Frontal cortex (tissue), 4 donors: ENCODE data around the gene CIRBP. TPM values are rescaled to one million over a fixed set of nuclear protein-coding genes. Genes with fewer than 3 reads are reported as not detected.
"Not testable (repeated sequence)": the region's sequence is repeated elsewhere in the genome, so short reads cannot be mapped to it uniquely, and the experiment has no call there.

ENCODE experiments used
- DNase-seq, 2 donors: peaks; one replicate each; pipeline ENCODE4 v3.0.0; 2012; ENCODE audit warnings: low spot score in 2 of 2
- FAIRE-seq: peaks from 2 replicates; lab custom pipeline; 2012; peaks lifted over from hg19 to GRCh38; lab: Jason Lieb, UNC
- total RNA-seq: library from RNA; depleted of rRNA; stranded (reverse); fragments of >200 nt; gene quantifications from one replicate; pipeline ENCODE4 v1.2.3, GENCODE V29; 2014
- donor health status: control.
- donor health status: control.
- donor health status: control.

Gene CIRBP
- total RNA-seq, 1 donor from 2014 or later: 573 TPM

- FAIRE-seq: no peak
- DNase-seq: no peak
Measured at GRCh38 chr19:1300744-1301490, 31.8 kb downstream of the CIRBP start.

GRCh38 chr19:1302533-1303239, 33.6 kb downstream of the CIRBP start:
- DNase-seq (peak; percentile 82 to 91), FAIRE-seq (no peak)

DNA sequence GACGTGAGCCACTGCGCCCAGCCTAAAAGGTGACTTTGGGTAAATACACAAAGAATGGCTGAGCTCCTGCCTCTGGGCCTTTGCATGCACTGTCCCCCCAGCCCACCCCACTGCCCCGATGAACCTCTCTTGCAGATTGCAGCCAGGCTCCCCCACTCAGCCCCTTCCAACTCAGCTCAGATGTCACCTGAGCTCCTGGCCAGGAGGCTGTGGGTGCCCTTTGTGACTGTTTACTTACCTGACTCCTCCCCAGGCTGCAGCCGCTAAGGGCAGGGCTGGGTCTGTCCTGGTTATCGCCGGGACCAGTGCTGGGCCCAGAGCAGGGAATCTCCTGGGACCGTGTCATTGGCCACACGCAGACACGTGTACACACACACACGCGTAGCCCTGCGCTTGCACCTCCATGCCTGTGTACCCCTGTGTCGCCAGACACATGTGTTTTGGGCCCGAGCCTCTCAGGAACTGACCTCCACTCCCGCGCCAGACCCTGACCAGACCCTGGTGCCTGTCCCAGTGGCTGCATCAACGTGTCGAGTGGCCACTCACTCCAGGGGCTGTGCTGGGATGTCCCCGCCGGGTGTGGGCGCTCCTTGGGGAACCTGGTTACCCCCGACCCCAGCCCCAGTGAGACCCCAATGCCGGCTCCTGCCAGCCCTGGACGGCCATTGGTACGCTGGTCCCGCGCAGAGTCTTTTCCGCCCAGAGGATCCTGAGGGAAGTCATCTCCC, 35.2 kb downstream of the CIRBP start:
- FAIRE-seq (no peak), DNase-seq (no peak)

DNA sequence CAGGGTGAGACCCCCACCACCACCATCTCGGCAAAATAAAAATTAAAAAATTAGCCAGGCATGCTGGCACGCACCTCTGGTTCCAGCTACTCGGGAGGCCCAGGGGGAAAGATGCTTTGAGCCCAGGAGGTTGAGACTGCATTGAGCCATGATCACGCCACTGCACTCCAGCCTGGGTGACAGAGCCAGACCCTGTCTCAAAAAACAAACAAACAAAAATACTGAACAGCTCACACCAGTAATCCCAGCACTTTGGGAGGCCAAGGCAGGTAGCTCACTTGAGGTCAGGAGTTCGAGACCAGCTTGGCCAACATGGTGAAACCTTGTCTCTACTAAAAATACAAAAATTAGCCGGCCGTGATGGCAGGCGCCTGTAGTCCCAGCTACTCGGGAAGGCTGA, 36.2 kb downstream of the CIRBP start:
- DNase-seq, FAIRE-seq: not testable (repeated sequence)

DNA sequence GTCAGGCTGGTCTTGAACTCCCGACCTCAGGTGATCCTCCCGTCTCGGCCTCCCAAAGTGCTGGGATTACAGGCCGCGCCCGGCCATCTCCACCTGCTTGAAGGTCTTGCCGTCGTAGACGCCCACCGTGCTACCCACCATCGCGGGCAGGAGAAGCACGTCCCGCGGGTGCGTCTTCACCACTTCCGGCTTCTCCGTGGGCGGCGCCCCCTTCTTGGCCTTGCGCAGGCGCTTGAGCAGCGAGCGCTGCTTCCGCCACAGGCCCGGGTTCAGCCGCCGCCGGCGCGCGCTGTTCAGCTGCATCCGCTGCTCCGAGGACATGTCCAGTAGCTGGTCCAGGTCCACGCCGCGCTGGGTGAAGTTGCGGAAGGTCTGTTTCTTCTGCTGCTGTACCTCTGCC, 38.2 kb downstream of the CIRBP start:
- DNase-seq (no peak), FAIRE-seq (no peak)

GRCh38 chr19:1307755-1308303, 38.7 kb downstream of the CIRBP start:
- DNase-seq (no peak), FAIRE-seq (no peak)

- FAIRE-seq: no peak
- no peak for DNase-seq
Measured at GRCh38 chr19:1308718-1309117, 39.6 kb downstream of the CIRBP start.

DNA sequence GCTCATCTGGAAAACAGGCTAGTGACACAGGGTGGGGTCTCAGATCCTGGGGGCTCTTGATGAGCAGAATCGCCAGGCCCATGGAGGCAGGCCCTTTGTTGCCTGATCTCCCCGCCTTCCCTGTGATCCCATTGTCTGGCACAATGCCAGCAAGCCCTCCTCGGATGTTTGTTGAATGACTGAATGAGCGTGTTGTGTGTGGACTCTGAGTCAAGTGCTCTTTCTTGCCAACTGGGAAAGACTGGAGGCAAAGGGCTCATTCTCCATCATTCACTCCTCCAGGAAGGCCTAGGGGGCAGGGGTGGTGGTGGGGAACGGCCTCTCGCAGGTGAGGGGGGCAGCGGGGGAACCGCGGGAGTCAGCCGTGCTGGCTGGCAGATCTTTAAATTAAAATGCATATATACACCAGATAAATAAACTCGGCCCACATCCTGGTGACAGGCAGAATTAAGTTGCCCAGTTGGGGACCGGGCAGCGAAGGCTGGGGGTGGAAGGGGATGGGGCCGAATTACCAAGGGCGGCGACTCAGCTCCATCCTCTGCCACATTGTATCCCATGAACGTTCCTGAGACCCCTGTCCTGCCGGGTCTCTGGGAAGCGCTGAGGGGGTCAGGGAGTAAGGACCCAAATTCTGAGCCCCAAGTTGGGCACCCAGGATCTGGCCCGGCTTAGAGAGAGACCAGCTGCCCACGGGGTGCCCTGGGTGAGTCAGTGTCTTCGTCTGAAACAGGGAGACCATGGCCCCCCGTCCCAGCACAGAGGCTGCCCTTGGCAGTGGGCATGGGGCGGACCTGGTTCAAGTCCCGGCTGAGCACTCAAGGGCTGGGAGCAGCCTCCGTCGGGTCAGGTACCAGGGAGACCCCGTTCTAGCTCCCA, 41.1 kb downstream of the CIRBP start:
- FAIRE-seq: no peak
- DNase-seq: no peak

- DNase-seq (no peak), FAIRE-seq (no peak)
Measured at GRCh38 chr19:1310853-1311180, 41.7 kb downstream of the CIRBP start.

- FAIRE-seq (no peak), DNase-seq (no peak)
Measured at GRCh38 chr19:1311543-1312091, 42.5 kb downstream of the CIRBP start.

- DNase-seq: no peak
- FAIRE-seq: no peak
Measured at GRCh38 chr19:1312767-1313694, 43.9 kb downstream of the CIRBP start.

DNA sequence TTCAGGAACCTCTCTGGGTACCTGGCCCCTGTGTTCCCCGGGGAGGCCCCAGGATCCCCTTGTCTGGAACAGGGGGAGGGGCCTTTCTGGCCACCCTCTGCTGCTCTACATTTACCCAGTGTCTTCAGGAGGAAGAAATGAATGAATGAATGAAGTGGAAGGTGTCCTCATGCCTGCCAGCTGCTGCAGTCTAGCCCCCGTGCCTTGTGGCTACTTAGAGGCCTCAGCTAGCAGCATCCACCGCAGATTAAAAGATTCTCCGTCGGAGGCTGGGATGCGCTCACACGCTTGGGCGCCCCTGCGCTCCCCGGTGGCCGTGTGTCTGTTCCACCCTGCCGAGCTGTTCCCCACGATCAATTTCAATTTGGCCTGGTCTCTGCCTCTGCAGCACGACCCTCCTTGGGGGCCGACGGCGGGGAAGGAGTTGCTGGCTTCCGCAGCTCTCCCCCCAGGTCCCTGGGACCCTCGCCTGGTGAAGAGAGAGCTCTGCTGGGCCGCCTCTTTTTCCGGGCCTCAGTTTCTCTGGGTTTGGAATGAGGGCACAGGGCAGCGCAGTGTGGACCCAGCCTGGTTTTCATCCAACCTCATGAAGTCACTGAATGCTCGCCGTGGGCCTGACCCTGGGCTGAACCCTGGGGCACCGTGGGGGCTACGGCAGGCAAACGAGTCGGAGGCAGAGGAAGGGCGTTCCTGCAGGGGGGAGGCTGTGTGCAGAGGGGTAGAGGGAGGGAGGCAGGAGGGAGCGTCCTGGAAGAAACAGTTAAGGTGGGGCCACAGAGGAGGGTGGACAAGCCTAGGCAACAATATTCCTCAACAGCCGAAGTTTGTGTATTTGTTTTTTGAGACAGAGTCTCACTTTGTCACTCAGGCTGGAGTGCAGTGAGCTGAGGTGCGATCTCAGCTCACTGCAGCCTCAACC, 44.8 kb downstream of the CIRBP start:
- FAIRE-seq (no peak), DNase-seq (no peak)

- peak; percentile 88 to 93 for DNase-seq
- FAIRE-seq: no peak
Measured at GRCh38 chr19:1315470-1316166, 46.5 kb downstream of the CIRBP start.

DNA sequence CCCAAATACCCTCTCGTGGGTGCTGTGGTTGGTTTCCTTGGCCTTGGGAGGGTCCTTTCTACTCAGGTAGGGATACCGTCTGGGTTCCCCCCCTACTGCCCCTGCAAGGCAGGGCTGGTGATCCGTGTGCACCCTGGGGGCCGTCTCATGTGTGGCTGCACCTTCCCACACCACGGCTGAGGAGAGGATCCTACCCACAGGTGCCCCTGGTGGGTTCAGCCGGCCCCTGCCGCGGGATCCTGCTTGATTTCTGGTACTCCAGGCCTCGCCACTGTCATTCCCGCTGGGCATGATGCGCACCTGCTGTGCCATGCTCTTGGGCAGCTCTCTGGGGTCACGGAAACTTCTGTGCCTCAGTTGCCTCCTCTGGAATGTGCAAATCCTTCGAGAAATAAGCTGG, 47.3 kb downstream of the CIRBP start:
- FAIRE-seq (no peak), DNase-seq (no peak)

DNA sequence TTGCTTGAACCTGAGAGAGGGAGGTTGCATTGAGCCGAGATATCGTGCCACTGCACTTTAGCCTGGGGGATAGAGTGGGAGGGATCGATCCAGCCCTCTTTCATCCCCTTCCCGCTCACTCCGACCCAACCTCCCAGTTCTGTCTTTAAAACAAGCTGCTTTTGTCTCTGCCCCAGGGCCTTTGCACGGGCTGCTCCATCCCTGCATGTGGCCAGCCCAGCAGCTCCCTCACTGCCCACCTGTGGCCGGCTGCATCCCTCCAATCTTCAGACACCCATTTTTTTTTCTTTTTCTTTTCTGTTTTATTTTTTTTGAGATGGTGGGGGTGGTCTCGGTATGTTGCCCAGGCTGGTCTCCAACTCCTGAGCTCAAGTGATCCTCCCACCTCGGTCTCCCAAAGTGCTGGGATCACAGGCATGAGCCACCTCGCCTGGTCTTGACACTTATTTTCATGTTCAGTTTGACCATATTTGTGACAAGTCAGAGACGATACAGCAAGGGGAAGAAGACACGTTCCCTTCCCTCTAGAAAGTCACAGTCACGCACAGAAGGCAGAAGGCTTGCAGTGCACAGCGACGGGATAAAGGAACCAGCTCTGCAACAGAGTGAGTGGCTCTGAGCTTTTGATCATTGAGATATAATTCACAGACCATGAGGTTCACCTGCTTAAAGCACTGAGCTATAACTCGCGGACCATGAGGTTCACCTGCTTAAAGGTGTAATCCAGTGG, 48.3 kb downstream of the CIRBP start:
- no peak for FAIRE-seq
- no peak for DNase-seq
